Bone marrow (tissue), 2 donors: ENCODE results near the gene KLHL41.
"Not testable (repeated sequence)": the region's sequence is repeated elsewhere in the genome, so short reads cannot be mapped to it uniquely, and the experiment has no call there.

Experiments
- DNase-seq, 2 donors: peaks; one replicate each; lab custom pipeline; 2025; lab: John Stamatoyannopoulos, UW

Gene KLHL41

DNA sequence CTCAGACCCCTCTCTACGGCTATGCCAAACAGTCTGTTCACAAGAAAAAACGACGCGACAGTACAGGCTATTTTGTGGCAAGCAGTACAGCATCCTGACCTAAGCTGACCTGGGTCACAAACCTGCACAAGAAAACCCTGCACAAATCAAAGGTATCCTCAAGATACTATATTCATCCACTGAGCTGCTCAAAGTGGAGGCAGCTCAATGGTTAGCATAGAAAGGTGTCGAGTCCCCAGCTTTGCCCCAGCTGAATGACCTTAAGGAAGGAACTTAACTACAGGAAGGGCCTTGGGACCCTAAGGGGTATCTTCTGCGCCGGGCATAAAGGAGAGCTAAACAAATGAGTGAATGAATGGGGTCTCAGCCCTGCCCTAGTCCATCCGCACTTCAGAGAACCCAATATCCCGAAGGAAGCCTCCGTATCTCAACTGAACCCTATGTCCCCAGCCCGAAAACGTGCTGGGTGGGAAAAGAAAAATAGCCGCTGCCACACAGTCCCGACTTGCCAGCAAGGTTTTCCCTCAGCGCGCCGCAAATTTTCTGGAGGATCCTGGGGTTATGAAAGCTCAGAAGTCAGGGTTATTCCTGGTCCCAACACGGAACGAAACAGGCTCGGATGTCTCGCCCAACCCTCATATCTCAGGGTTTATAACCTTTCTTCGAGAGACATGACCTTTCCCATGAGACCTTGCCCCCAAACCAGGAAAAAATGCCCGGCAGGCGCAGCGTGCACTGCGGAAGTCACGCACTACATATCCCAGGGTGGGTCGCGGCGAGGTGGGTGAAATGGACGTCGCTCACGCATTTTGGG is 63.9 kb downstream of the KLHL41 start, which contains the start of gene FASTKD1:
FASTKD1 (minus strand) TSS at position 706 of the 814 bp plus-strand sequence. CDS start 1,836 bp downstream, outside the sequence.
- DNase-seq = peak; percentile 48 to 85

DNA sequence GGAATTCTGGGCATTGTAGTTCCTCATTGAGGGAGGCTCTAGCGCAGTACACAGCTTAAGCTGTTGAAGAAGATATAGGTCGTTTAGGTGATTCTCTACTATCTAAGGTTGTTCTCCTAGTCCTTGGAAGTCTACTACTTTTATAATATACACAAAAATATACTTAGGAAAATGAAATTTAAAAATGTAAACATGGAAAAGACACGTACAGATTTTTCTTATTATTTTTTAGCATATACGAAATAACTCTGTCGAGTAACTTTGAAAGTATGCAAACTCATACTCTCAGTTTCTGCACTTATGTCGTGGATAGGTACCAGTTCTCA is 64.4 kb downstream of the KLHL41 start:
- no peak for DNase-seq

DNA sequence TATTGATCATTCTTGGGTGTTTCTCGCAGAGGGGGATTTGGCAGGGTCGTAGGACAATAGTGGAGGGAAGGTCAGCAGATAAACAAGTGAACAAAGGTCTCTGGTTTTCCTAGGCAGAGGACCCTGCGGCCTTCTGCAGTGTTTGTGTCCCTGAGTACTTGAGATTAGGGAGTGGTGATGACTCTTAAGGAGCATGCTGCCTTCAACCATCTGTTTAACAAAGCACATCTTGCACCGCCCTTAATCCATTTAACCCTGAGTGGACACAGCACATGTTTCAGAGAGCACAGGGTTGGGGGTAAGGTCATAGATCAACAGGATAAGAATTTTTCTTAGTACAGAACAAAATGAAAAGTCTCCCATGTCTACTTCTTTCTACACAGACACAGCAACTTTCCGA is 65.0 kb downstream of the KLHL41 start:
- not testable (repeated sequence) for DNase-seq

DNA sequence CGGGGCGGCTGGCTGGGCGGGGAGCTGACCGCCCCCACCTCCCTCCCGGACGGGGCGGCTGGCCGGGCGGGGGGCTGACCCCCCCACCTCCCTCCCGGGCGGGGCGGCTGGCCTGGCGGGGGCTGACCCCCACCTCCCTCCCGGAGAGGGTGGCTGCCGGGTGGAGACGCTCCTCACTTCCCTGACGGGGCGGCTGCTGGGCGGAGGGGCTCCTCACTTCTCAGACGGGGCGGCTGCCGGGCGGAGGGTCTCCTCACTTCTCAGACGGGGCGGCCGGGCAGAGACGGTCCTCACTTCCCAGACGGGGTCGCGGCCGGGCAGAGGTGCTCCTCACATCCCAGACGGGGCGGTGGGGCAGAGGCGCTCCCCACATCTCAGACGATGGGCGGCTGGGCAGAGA is 65.8 kb downstream of the KLHL41 start:
- not testable (repeated sequence) for DNase-seq
